ENCODE measurements around the gene ZNF747. TPM values are rescaled to one million over a fixed set of nuclear protein-coding genes. Genes with fewer than 3 reads are reported as not detected.
A peak's percentile ranks its signal among the peaks of the same experiment; 100 is the strongest.

The ZNF747 gene
- total RNA-seq, 3 donors from 2014 or later, result 14.2 to 15.4 (median 15.2) TPM

DNA sequence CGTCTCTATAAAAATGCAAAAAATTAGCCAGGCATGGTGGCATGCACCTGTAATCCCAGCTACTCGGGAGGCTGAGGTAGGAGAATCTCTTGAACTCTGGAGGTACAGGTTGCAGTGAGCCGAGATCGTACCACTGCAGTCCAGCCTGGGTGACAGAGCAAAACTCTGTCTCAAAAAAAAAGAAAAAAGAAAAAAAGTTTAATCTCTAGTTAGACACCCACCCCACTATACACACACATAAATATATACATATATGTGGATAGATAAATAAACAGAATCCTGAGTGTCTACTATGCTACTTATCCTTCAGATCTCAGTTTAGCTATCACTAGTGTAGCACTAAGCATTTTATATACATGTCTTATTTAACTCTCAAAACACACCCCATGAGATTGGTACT is 43.4 kb downstream of the ZNF747 start:
- peaks cover 38% of the 10 kb centered on the region for H3K36me3 Mint-ChIP-seq (ENCODE audit: insufficient read depth)
- ATAC-seq (no peak), DNase-seq (no peak)
- H3K9me3 Mint-ChIP-seq, result no peaks in the 10 kb centered on the region
- H3K27me3 Mint-ChIP-seq (ENCODE audit: low read depth), result no peaks in the 10 kb centered on the region
- H3K4me1 Mint-ChIP-seq (ENCODE audit: low read depth), result peaks cover 29% of the 10 kb centered on the region
- no peak overlapping the region for H3K4me3 Mint-ChIP-seq

- Mint-ChIP-seq H3K27me3 (ENCODE audit: low read depth) (no peaks in the 10 kb centered on the region), H3K4me3 (no peak overlapping the region), H3K4me1 (ENCODE audit: low read depth) (peaks cover 33% of the 10 kb centered on the region), H3K36me3 (ENCODE audit: insufficient read depth) (peaks cover 42% of the 10 kb centered on the region), H3K9me3 (no peaks in the 10 kb centered on the region)
- no peak for ATAC-seq
- no peak for DNase-seq
These were observed 44.4 kb downstream of the ZNF747 start for GRCh38 chr16:30490210-30490609.

DNA sequence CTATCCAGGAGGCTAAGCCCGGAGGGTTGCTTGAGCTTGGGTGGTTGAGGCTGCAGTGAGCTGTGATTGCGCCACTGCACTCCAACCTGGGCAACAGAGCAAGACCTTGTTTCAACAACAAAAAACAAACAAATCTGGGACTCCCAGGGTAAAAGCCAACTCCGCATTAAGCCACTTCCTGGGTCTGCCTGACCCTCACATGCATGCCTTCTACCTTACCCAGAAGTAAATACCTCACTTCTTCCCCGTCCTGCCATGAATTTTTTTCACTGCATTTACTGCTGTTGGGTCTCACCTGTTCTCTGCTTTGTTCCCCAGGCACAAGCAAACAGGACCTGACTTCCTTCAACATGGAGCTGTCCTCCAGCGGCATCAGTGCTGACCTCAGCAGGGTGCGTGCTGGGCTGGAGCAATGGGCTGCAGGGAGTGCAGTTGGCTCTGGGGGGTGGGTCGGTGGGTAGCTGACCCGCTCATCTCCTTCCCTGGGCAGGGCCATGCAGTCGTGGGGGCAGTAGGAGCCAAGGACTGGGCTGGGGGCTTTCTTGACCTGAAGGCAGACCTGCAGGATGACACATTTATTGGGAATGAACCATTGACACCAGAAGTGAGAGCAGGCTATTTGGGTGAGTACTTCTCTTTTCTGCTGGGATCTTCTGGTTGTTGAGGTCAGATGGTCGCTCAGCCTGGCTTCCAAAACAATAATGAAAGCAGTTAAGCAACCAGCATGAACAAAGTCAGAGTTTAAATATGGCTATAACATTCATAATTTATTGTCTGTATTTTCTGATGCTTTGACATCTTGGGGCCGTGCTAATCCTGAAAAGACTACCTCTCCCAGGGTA is 45.7 kb downstream of the ZNF747 start:
- DNase-seq (no peak), ATAC-seq (no peak)
- Mint-ChIP-seq H3K4me3 (no peak overlapping the region), H3K4me1 (ENCODE audit: low read depth) (peaks cover 35% of the 10 kb centered on the region), H3K9me3 (no peaks in the 10 kb centered on the region), H3K36me3 (ENCODE audit: insufficient read depth) (peaks cover 39% of the 10 kb centered on the region), H3K27me3 (ENCODE audit: low read depth) (no peaks in the 10 kb centered on the region)

DNA sequence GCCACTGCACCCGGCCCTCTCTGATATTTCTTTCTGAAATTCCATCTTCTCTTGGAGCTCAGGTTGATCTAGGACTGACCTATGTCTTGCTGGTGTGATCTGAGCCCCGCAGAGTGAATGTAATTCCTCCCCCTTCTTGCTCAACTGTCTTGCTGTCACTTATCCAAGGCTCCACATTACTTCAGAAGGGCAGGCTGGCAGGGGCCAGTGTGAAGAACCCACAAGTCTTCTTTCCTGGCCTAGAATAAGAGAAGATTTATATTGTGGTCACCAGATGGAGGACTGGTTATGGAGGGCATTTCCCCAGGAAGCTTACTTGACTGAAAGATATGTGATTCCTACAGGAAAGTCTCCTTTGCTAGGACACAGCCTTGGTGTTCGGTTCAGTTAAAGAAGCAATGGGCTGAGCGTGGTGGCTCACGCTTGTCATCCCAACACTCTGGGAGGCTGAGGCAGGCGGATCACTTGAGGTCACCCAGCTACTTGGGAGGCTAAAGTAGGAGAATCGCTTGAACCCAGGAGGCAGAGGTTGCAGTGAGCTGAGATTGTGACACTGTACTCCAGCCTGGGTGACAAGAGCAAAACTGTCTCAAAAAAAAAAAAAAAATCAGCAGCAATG is 48.7 kb downstream of the ZNF747 start:
- H3K9me3 Mint-ChIP-seq, result no peaks in the 10 kb centered on the region
- no peaks in the 10 kb centered on the region for H3K27me3 Mint-ChIP-seq (ENCODE audit: low read depth)
- no peak for ATAC-seq
- H3K36me3 Mint-ChIP-seq (ENCODE audit: insufficient read depth), result peaks cover 48% of the 10 kb centered on the region
- H3K4me1 Mint-ChIP-seq (ENCODE audit: low read depth), result peaks cover 37% of the 10 kb centered on the region
- no peak overlapping the region for H3K4me3 Mint-ChIP-seq
- no peak for DNase-seq

DNA sequence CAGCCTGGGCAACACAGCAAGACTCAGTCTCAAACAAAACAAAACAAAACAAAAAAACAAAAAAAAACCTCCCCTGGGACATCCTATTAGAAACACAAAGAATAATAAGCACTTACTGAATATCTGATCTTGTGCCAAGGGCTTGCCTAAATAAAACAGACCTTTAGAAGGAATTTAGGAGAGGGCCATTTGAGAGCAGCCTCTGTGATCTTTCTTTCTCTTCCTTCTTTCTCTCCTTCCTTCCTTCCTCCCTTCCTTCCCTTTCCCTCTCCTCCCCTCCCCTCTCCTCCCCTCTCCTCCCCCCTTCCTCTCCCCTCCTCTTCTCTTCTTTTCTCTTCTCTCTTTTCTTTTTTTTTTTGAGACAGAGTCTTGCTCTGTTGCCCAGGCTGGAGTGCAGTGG is 49.8 kb downstream of the ZNF747 start:
- H3K4me3 Mint-ChIP-seq, result no peak overlapping the region
- peaks cover 48% of the 10 kb centered on the region for H3K36me3 Mint-ChIP-seq (ENCODE audit: insufficient read depth)
- H3K27me3 Mint-ChIP-seq (ENCODE audit: low read depth), result no peaks in the 10 kb centered on the region
- no peak for ATAC-seq
- H3K4me1 Mint-ChIP-seq (ENCODE audit: low read depth), result peaks cover 39% of the 10 kb centered on the region
- no peaks in the 10 kb centered on the region for H3K9me3 Mint-ChIP-seq
- no peak for DNase-seq

- H3K4me1 Mint-ChIP-seq (ENCODE audit: low read depth), result peaks cover 40% of the 10 kb centered on the region
- H3K27me3 Mint-ChIP-seq (ENCODE audit: low read depth), result no peaks in the 10 kb centered on the region
- DNase-seq, result no peak
- peak in 1 of 2 donors; percentile 46 for ATAC-seq
- peaks cover 37% of the 10 kb centered on the region for H3K36me3 Mint-ChIP-seq (ENCODE audit: insufficient read depth)
- no peaks in the 10 kb centered on the region for H3K9me3 Mint-ChIP-seq
- H3K4me3 Mint-ChIP-seq, result no peak overlapping the region
These were observed 52.3 kb downstream of the ZNF747 start for GRCh38 chr16:30482366-30482765.

- no peak overlapping the region for H3K4me3 Mint-ChIP-seq
- H3K36me3 Mint-ChIP-seq (ENCODE audit: insufficient read depth), result peaks cover 38% of the 10 kb centered on the region
- no peak for DNase-seq
- H3K9me3 Mint-ChIP-seq, result no peaks in the 10 kb centered on the region
- peaks cover 46% of the 10 kb centered on the region for H3K4me1 Mint-ChIP-seq (ENCODE audit: low read depth)
- H3K27me3 Mint-ChIP-seq (ENCODE audit: low read depth), result no peaks in the 10 kb centered on the region
- ATAC-seq, result no peak
These were observed 53.3 kb downstream of the ZNF747 start for GRCh38 chr16:30481381-30481780.

Other genes starting within 250 kb of the ZNF747 start
- gene CD2BP2, start 179.6 kb downstream of the ZNF747 start, total RNA-seq, result 10 to 100 TPM; 95.2 to 97.2 (median 96.8) TPM
- 10 to 100 TPM; 48.2 to 52.5 (median 49.6) TPM for gene TBC1D10B, start 164.4 kb downstream of the ZNF747 start, total RNA-seq
- gene MYL11, start 160.1 kb downstream of the ZNF747 start, total RNA-seq, result under 1 TPM in 1 of 3 donors, not detected in 2; 0.76 TPM
- gene SEPTIN1, start 152.3 kb downstream of the ZNF747 start, total RNA-seq, result 100 to 1,000 TPM; 133 to 164 (median 152) TPM
- gene ZNF48, start 139.4 kb downstream of the ZNF747 start, total RNA-seq, result 10 to 100 TPM; 18.0 to 19.2 (median 18.1) TPM
- 1 to 10 TPM; 7.1 to 9.8 (median 9.4) TPM for gene ZNF771, start 127.3 kb downstream of the ZNF747 start, total RNA-seq
- gene DCTPP1, start 104.8 kb downstream of the ZNF747 start, total RNA-seq, result 100 to 1,000 TPM; 226 to 283 (median 250) TPM
- 10 to 100 TPM; 64.5 to 69.1 (median 67.1) TPM for gene SEPHS2, start 89.0 kb downstream of the ZNF747 start, total RNA-seq
- gene ITGAL, start 62.1 kb downstream of the ZNF747 start, total RNA-seq, result 100 to 1,000 TPM; 193 to 259 (median 220) TPM
- 10 to 100 TPM in 2 of 3 donors, 1 to 10 TPM in 1; 9.1 to 10.7 (median 10.5) TPM for gene ZNF768, start 8.3 kb downstream of the ZNF747 start, total RNA-seq
- gene ZNF764, start 23.5 kb upstream of the ZNF747 start, total RNA-seq, result 10 to 100 TPM; 21.2 to 23.4 (median 22.5) TPM
- 1 to 10 TPM; 5.6 to 8.1 (median 7.4) TPM for gene ZNF688, start 36.9 kb upstream of the ZNF747 start, total RNA-seq
- 1 to 10 TPM; 4.7 to 9.5 (median 6.8) TPM for gene ZNF785, start 50.8 kb upstream of the ZNF747 start, total RNA-seq
- gene ZNF689, start 75.5 kb upstream of the ZNF747 start, total RNA-seq, result 10 to 100 TPM; 15.4 to 16.9 (median 16.0) TPM
- 10 to 100 TPM; 65.1 to 85.3 (median 71.0) TPM for gene PRR14, start 116.1 kb upstream of the ZNF747 start, total RNA-seq
- 100 to 1,000 TPM; 132 to 158 (median 137) TPM for gene FBRS, start 123.6 kb upstream of the ZNF747 start, total RNA-seq
- gene SRCAP, start 164.3 kb upstream of the ZNF747 start, total RNA-seq, result 100 to 1,000 TPM in 1 of 3 donors, 10 to 100 TPM in 2; 86.3 to 100 (median 96.5) TPM
- gene PHKG2, start 213.6 kb upstream of the ZNF747 start, total RNA-seq, result 10 to 100 TPM; 31.1 to 34.5 (median 31.9) TPM
- gene CFAP119, start 227.2 kb upstream of the ZNF747 start, total RNA-seq, result 1 to 10 TPM; 2.8 to 4.7 (median 4.3) TPM
- gene RNF40, start 227.5 kb upstream of the ZNF747 start, total RNA-seq, result 100 to 1,000 TPM; 111 to 115 (median 113) TPM